Tibial nerve (tissue), 4 donors: ENCODE results near the gene ZNF777. TPM values are rescaled to one million over a fixed set of nuclear protein-coding genes. Genes with fewer than 3 reads are reported as not detected.
"Not testable (repeated sequence)": the region's sequence is repeated elsewhere in the genome, so short reads cannot be mapped to it uniquely, and the experiment has no call there.

ENCODE experiments used
- DNase-seq, 2 donors: peaks; one replicate each; pipeline ENCODE4 v3.0.0-alpha.2; 2019; ENCODE audit warnings: low spot score in 2 of 2
- H3K27ac ChIP-seq, 4 donors: fragments of 200-600 bp; sonication (generic) in 3 of 4; one replicate each; pipeline ENCODE4 v1.5.1; 2017 to 2019; ENCODE audit warnings: mild to moderate bottlenecking in 1 of 4
- H3K27me3 ChIP-seq, 2 donors: fragments of 200-600 bp; sonication (generic) in 1 of 2; one replicate each; pipeline versions ENCODE4 v1.5.1 to v1.6.0; 2017 to 2019
- H3K36me3 ChIP-seq, 3 donors: fragments of 200-600 bp; sonication (generic); one replicate each; pipeline ENCODE4 v1.5.1; 2018 to 2019
- H3K4me1 ChIP-seq, 4 donors: fragments of 200-600 bp; sonication (generic) in 3 of 4; one replicate each; pipeline ENCODE4 v1.5.1; 2017 to 2019
- H3K4me3 ChIP-seq, 4 donors: fragments of 200-600 bp; sonication (generic) in 3 of 4; one replicate each; pipeline ENCODE4 v1.5.1; 2017 to 2019; ENCODE audit warnings: mild to moderate bottlenecking in 1 of 4, moderate library complexity in 1 of 4
- H3K9me3 ChIP-seq, 4 donors: fragments of 200-600 bp; sonication (generic) in 3 of 4; one replicate each; pipeline ENCODE4 v1.5.1; 2017 to 2019
- EP300 ChIP-seq, 2 donors: sonication (generic); formaldehyde crosslinking; IDR thresholded peaks; one replicate each; pipeline ENCODE4 v1.6.1; 2017; ENCODE audit warnings: antibody characterized with exemption in 2 of 2, mild to moderate bottlenecking in 1 of 2
- POLR2A ChIP-seq, 2 donors: fragments of 450-650 bp; IDR thresholded peaks; one replicate each; pipeline ENCODE4 v1.6.1; 2017; ENCODE audit warnings: antibody characterized with exemption in 2 of 2, mild to moderate bottlenecking in 2 of 2, moderate library complexity in 2 of 2
- WGBS, 2 donors: methylation state at CpG; one replicate each; pipeline ENCODE4 v1.1.5; 2018; 5-methylcytosine and 5-hydroxymethylcytosine counted together
- total RNA-seq, 4 donors: library from RNA; depleted of rRNA; stranded (reverse); fragments of >200 nt; gene quantifications; one replicate each; pipeline ENCODE4 v1.1.0, GENCODE V29; 2016
- TF ChIP-seq, protein P1 (sequence below), 5 experiments: fragments of 200-600 bp in 3 of 5; fragments of 450-650 bp in 2 of 5; sonication (generic) in 3 of 5; IDR thresholded peaks; one replicate each; pipeline ENCODE4 v1.5.1; 2016 to 2019; ENCODE audit warnings: antibody characterized with exemption in 5 of 5, mild to moderate bottlenecking in 3 of 5, moderate library complexity in 2 of 5

Gene ZNF777
- total RNA-seq, 4 donors from 2014 or later, result 7.3 to 12.2 (median 9.6) TPM

DNA sequence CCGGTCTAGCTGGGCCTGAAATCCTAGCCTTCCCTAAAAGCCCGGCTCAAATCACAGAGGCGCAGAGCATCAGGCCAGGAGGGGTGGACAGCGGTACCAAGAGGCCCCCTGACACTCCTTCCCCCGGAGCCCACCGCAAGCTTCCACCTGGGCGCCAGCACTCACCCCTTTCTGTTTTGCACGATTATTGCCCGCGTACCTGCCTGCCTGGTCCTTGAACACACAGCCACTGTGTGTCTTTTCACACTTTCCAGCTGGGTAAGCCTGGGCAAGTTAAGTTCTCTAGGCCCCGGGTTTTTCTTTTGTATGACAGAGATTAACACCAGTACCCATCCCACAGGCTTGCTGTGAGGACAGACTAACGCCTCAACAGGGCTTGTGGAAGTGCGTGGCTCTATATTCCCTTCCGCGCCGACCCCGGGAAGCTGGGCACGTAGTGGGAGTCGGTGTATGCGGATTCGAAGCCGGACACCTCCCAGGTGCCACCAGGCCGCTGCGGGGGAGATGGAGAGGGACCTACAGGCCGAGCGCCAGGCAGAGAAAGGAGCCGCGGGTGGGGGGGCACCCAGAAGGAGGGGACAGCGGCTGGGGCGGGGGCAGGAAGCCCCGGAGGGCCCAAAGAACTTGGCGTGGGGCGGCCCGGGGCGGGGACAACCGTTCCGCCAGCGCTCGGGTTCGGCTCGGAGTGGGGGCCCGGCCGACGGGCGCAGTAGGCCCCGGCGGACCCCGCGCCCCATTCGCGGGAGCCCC lies 36.0 kb upstream of the ZNF777 start:
- H3K9me3 ChIP-seq, result no peaks in the 10 kb centered on the region
- H3K36me3 ChIP-seq, result peaks cover 0 to 26% (median 18%) of the 10 kb centered on the region in 3 donors
- 1 to 3% methylated on average over 23 to 28 of the region's 51 CpGs for WGBS, 2 donors
- H3K4me1 ChIP-seq, result peaks cover 0 to 20% (median 9%) of the 10 kb centered on the region in 4 donors
- DNase-seq, result peak in 1 of 2 donors; percentile 30
- peak overlapping the region; percentile 75 to 91 (median 86) for H3K27ac ChIP-seq
- TF ChIP-seq, protein P1, sequence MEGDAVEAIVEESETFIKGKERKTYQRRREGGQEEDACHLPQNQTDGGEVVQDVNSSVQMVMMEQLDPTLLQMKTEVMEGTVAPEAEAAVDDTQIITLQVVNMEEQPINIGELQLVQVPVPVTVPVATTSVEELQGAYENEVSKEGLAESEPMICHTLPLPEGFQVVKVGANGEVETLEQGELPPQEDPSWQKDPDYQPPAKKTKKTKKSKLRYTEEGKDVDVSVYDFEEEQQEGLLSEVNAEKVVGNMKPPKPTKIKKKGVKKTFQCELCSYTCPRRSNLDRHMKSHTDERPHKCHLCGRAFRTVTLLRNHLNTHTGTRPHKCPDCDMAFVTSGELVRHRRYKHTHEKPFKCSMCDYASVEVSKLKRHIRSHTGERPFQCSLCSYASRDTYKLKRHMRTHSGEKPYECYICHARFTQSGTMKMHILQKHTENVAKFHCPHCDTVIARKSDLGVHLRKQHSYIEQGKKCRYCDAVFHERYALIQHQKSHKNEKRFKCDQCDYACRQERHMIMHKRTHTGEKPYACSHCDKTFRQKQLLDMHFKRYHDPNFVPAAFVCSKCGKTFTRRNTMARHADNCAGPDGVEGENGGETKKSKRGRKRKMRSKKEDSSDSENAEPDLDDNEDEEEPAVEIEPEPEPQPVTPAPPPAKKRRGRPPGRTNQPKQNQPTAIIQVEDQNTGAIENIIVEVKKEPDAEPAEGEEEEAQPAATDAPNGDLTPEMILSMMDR (IDR thresholded peaks at IDR 0.05), result no peak
- TF ChIP-seq EP300 (IDR thresholded peaks at IDR 0.05) (no peak), POLR2A (IDR thresholded peaks at IDR 0.05) (no peak)
- H3K27me3 ChIP-seq, result no peaks in the 10 kb centered on the region
- peak overlapping the region; percentile 66 to 86 (median 70) for H3K4me3 ChIP-seq

DNA sequence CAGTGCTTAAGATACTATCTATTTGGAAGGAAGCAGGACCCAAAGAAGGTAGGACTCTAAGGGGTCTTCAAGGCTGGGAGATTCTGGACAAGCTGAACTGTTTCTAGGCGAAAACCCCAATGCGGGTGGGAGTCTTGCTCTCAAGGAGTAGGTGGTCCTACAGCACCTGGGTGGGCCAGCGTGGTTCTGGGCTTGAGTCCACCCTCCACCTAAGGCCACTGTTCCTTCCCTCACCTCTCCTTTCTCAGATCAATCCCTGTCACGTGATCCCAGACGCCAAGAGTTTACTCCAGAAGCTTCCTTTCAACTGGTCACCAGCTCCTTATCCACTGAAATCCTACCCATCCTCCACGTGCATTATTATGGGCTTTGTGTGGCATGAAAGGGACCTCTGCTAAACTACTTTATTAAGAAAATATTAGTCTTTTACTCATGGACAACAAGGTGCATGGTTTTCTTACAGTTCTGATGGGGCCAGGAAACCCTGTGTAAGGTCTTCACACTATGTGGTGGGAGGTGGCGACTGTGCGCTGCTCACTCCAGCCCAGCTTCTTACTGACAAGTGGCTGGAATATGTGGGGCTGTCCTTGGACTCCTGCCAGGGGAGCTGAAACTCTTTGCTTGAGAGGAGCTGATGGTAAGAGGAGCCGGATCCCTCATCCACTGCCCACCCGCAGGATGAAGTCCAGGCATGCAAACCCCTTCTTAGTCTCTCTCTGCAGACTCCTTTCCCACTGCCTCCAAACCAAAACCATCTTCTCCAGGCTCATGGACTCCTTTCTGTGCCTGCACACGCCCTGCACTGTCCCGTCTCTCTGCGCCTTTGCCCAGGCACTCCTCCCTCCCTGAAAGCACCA lies 35.2 kb upstream of the ZNF777 start:
- H3K4me3 ChIP-seq, result peak overlapping the region; percentile 66 to 86 (median 70)
- peaks cover 0 to 20% (median 9%) of the 10 kb centered on the region in 4 donors for H3K4me1 ChIP-seq
- H3K36me3 ChIP-seq, result peaks cover 3 to 34% (median 25%) of the 10 kb centered on the region in 3 donors
- WGBS, 2 donors, result 30 to 36% methylated on average over 13 of the region's 13 CpGs
- TF ChIP-seq, protein P1 (IDR thresholded peaks at IDR 0.05), result no peak
- TF ChIP-seq EP300 (IDR thresholded peaks at IDR 0.05), result no peak
- TF ChIP-seq POLR2A (IDR thresholded peaks at IDR 0.05), result no peak
- no peaks in the 10 kb centered on the region for H3K9me3 ChIP-seq
- DNase-seq, result peak; percentile 33 to 62
- H3K27ac ChIP-seq, result peak overlapping the region in 3 of 4 donors; percentile 84 to 91 (median 89)
- H3K27me3 ChIP-seq, result no peaks in the 10 kb centered on the region

DNA sequence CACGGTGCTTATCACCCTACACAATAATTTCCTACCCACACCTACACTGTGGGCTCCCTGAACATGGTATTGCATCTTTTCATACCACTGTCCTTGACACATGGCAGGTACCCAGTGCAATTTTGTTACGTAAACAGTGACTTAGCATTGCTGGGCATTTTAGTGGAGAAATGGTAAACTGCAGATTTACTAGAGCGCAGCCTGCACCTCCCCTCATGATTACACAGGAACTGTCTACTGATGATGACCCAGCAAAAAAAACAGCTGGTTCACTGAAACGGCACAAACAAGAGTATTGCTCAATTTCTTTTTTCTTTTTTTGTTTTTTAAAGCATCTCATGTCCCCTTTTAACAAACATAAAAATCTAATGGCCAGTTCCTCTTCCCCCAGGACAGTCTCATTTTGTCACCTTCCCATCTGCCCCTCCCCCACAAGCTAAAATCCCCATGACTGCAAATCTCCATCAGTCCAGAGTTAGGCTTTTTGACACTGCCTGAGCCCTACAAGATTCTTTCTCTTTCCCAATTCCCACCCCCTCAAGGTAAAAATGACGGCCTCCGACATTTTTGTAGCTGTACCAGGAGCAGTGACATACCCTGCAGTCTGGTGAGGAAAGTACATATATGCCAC lies 34.0 kb upstream of the ZNF777 start:
- Histone ChIP-seq H3K9me3 (no peaks in the 10 kb centered on the region), H3K27ac (peak overlapping the region in 1 of 4 donors; percentile 91), H3K4me1 (peaks cover 0 to 20% (median 9%) of the 10 kb centered on the region in 4 donors), H3K36me3 (peaks cover 3 to 45% (median 36%) of the 10 kb centered on the region in 3 donors), H3K27me3 (no peaks in the 10 kb centered on the region), H3K4me3 (no peak overlapping the region)
- DNase-seq, result peak in 1 of 2 donors; percentile 26
- TF ChIP-seq EP300 (IDR thresholded peaks at IDR 0.05), result peak in 1 of 2 donors; percentile 47
- TF ChIP-seq POLR2A (IDR thresholded peaks at IDR 0.05), result no peak
- TF ChIP-seq, protein P1 (IDR thresholded peaks at IDR 0.05), result no peak
- 79 to 81% methylated on average over 6 of the region's 6 CpGs for WGBS, 2 donors

DNA sequence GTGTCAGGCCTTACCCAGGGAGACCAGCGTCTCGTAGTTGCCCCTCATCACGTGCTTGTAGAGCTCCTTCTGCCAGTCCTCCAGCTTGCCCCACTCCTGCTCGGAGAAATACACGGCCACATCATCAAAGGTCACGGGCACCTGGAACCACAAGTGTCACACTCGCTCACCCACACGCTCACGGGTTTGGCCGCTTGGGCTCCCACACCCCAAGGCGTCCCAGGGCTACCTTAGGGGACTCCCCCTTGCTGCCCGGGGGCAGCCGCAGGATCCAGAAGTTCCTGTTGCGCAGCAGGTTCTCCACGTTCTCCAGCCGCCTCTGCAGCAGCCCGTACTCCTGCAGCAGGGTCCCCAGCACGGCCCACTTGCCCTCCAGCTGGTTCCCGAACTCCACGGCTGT lies 33.1 kb upstream of the ZNF777 start:
- not testable (repeated sequence) for DNase-seq, H3K4me3 ChIP-seq, H3K27me3 ChIP-seq, H3K9me3 ChIP-seq, H3K27ac ChIP-seq
- peaks cover 3 to 53% (median 36%) of the 10 kb centered on the region in 3 donors for H3K36me3 ChIP-seq
- H3K4me1 ChIP-seq, result peaks cover 0 to 20% (median 9%) of the 10 kb centered on the region in 4 donors
- WGBS, 2 donors, result 90 to 92% methylated on average over 19 to 20 of the region's 20 CpGs

DNA sequence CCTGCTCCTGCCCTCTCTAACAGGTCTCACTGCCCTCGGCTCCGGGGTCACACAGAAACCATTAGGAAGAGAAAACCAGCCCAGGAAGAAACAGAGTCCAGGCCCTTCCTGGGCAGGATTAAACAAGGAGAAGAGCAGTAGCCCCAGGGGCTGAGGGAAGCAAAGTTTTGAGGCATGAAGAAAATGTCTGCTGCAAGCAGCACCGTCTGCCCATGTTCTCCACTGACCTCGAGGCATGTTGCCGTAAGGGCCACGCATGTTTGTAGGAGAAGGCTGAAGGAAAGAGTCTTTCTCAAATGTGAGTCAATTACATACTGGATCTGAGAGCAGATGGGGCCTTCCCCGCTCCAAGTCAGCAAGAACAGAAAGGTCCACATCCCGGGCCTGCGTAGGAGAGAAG lies 32.5 kb upstream of the ZNF777 start:
- Histone ChIP-seq H3K27ac (no peak overlapping the region), H3K4me1 (peaks cover 0 to 20% (median 9%) of the 10 kb centered on the region in 4 donors), H3K4me3 (no peak overlapping the region), H3K36me3 (peaks cover 3 to 57% (median 36%) of the 10 kb centered on the region in 3 donors), H3K27me3 (no peaks in the 10 kb centered on the region), H3K9me3 (no peaks in the 10 kb centered on the region)
- TF ChIP-seq EP300 (IDR thresholded peaks at IDR 0.05) (no peak), POLR2A (IDR thresholded peaks at IDR 0.05) (no peak)
- TF ChIP-seq, protein P1 (IDR thresholded peaks at IDR 0.05), result no peak
- 96 to 97% methylated on average over 9 of the region's 9 CpGs for WGBS, 2 donors
- DNase-seq, result no peak
